ENCODE results near the gene NDUFB3.

DNA sequence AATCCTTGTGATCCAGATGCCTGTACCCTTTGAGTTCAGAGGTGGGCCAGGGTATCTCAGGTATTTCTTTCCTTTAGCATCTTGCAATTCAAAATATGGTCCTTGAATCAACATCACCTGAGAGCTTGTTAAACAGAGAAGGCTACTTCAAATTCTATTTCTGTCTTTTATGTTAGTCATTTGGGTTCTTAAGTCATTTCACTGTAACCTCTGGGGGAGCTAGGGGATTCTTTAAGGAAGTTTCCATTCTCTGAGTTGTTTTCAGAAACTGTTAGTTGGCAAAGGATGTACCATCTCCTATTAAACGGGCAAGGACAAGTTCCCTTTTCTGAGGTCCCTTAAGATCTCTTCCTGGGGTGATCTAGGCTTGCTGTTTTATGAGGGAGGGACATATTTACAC is 60.7 kb downstream of the NDUFB3 start:
- TF ChIP-seq ZNF19 (tag by site-specific recombination; IDR thresholded peaks at IDR 0.05; ENCODE audit: low read depth) (no peak), ZNF404 (tag by site-specific recombination; IDR thresholded peaks at IDR 0.05) (no peak), ZNF658 (tag by site-specific recombination; IDR thresholded peaks at IDR 0.05) (no peak), ZBTB1 (tag by site-specific recombination; IDR thresholded peaks at IDR 0.05) (no peak), YY1 (tag by site-specific recombination; IDR thresholded peaks at IDR 0.05) (no peak), ZFHX2 (tag by site-specific recombination; conservative IDR thresholded peaks at IDR 0.05) (no peak), SP2 (tag by site-specific recombination; IDR thresholded peaks at IDR 0.05) (no peak), KLF1 (tag by site-specific recombination; IDR thresholded peaks at IDR 0.05) (no peak)
- TF ChIP-seq, protein P1, sequence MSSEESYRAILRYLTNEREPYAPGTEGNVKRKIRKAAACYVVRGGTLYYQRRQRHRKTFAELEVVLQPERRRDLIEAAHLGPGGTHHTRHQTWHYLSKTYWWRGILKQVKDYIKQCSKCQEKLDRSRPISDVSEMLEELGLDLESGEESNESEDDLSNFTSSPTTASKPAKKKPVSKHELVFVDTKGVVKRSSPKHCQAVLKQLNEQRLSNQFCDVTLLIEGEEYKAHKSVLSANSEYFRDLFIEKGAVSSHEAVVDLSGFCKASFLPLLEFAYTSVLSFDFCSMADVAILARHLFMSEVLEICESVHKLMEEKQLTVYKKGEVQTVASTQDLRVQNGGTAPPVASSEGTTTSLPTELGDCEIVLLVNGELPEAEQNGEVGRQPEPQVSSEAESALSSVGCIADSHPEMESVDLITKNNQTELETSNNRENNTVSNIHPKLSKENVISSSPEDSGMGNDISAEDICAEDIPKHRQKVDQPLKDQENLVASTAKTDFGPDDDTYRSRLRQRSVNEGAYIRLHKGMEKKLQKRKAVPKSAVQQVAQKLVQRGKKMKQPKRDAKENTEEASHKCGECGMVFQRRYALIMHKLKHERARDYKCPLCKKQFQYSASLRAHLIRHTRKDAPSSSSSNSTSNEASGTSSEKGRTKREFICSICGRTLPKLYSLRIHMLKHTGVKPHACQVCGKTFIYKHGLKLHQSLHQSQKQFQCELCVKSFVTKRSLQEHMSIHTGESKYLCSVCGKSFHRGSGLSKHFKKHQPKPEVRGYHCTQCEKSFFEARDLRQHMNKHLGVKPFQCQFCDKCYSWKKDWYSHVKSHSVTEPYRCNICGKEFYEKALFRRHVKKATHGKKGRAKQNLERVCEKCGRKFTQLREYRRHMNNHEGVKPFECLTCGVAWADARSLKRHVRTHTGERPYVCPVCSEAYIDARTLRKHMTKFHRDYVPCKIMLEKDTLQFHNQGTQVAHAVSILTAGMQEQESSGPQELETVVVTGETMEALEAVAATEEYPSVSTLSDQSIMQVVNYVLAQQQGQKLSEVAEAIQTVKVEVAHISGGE (tag by site-specific recombination; conservative IDR thresholded peaks at IDR 0.05; ENCODE audit: low read depth) = no peak
- TF ChIP-seq, protein P2, sequence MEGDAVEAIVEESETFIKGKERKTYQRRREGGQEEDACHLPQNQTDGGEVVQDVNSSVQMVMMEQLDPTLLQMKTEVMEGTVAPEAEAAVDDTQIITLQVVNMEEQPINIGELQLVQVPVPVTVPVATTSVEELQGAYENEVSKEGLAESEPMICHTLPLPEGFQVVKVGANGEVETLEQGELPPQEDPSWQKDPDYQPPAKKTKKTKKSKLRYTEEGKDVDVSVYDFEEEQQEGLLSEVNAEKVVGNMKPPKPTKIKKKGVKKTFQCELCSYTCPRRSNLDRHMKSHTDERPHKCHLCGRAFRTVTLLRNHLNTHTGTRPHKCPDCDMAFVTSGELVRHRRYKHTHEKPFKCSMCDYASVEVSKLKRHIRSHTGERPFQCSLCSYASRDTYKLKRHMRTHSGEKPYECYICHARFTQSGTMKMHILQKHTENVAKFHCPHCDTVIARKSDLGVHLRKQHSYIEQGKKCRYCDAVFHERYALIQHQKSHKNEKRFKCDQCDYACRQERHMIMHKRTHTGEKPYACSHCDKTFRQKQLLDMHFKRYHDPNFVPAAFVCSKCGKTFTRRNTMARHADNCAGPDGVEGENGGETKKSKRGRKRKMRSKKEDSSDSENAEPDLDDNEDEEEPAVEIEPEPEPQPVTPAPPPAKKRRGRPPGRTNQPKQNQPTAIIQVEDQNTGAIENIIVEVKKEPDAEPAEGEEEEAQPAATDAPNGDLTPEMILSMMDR (tag by site-specific recombination; IDR thresholded peaks at IDR 0.05) = no peak
- TF ChIP-seq, protein P3, sequence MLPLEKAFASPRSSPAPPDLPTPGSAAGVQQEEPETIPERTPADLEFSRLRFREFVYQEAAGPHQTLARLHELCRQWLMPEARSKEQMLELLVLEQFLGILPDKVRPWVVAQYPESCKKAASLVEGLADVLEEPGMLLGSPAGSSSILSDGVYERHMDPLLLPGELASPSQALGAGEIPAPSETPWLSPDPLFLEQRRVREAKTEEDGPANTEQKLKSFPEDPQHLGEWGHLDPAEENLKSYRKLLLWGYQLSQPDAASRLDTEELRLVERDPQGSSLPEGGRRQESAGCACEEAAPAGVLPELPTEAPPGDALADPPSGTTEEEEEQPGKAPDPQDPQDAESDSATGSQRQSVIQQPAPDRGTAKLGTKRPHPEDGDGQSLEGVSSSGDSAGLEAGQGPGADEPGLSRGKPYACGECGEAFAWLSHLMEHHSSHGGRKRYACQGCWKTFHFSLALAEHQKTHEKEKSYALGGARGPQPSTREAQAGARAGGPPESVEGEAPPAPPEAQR (tag by site-specific recombination; IDR thresholded peaks at IDR 0.05) = no peak
- TF ChIP-seq, protein P4, sequence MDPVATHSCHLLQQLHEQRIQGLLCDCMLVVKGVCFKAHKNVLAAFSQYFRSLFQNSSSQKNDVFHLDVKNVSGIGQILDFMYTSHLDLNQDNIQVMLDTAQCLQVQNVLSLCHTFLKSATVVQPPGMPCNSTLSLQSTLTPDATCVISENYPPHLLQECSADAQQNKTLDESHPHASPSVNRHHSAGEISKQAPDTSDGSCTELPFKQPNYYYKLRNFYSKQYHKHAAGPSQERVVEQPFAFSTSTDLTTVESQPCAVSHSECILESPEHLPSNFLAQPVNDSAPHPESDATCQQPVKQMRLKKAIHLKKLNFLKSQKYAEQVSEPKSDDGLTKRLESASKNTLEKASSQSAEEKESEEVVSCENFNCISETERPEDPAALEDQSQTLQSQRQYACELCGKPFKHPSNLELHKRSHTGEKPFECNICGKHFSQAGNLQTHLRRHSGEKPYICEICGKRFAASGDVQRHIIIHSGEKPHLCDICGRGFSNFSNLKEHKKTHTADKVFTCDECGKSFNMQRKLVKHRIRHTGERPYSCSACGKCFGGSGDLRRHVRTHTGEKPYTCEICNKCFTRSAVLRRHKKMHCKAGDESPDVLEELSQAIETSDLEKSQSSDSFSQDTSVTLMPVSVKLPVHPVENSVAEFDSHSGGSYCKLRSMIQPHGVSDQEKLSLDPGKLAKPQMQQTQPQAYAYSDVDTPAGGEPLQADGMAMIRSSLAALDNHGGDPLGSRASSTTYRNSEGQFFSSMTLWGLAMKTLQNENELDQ (tag by site-specific recombination; IDR thresholded peaks at IDR 0.05; ENCODE audit: low read depth) = no peak

Data from HEK293 (cell line).